Head of caudate nucleus (tissue), 42 donors: Measurements from ENCODE around the gene PER1.
A peak's percentile ranks its signal among the peaks of the same experiment; 100 is the strongest.

Experiments
- DNase-seq, 42 donors: peaks; one replicate each; pipeline versions ENCODE4 v3.0.0 to v3.0.0-alpha.2; 2020 to 2021; ENCODE audit warnings: mixed read lengths in 7 of 42
- intact Hi-C: fragments of 100-400 bp; cut with DNase I; formaldehyde crosslinking; loops from one replicate; pipeline ENCODE4 v1.15.0; 2022

The PER1 gene

GRCh38 chr17:8156246-8156992 lies 4.2 kb upstream of the PER1 start:
- intact Hi-C loops: loop anchor here (2.0 to 5.0 kb wide), 2 partner anchors 30 to 34 kb away; partner anchors contain the start of gene HES7
- peak; percentile 98 to 100 (median 99) for DNase-seq

- peak in 2 of 42 donors; percentile 9 to 21 for DNase-seq
- intact Hi-C loops: loop anchor here (2.0 to 5.0 kb wide), 2 partner anchors 31 to 34 kb away; partner anchors contain the start of gene HES7
These were observed 3.7 kb upstream of the PER1 start for GRCh38 chr17:8155996-8156245.

GRCh38 chr17:8155231-8155995 lies 3.2 kb upstream of the PER1 start:
- peak in 1 of 42 donors; percentile 30 for DNase-seq
- intact Hi-C loops: loop anchor here (5.0 kb wide), 1 partner anchor 33 kb away; the partner anchor contains the start of gene HES7

- intact Hi-C loops: loop anchor here (5.0 kb wide), 1 partner anchor 32 kb away; the partner anchor contains the start of gene HES7
- no peak for DNase-seq
These were observed 2.5 kb upstream of the PER1 start for GRCh38 chr17:8154608-8155155.

GRCh38 chr17:8153957-8154607 lies 1.9 kb upstream of the PER1 start:
- peak; percentile 95 to 99 (median 97) for DNase-seq
- intact Hi-C loops: no loop called here

GRCh38 chr17:8153525-8153956 lies 1.3 kb upstream of the PER1 start:
- peak; percentile 63 to 96 (median 87) for DNase-seq
- intact Hi-C loops: no loop called here

GRCh38 chr17:8153031-8153451 lies 837 bp upstream of the PER1 start:
- DNase-seq: peak in 1 of 42 donors; percentile 9
- intact Hi-C loops: no loop called here

- peak; percentile 60 to 90 (median 76) for DNase-seq
- intact Hi-C loops: no loop called here
These were observed 528 bp downstream of the PER1 start for GRCh38 chr17:8151641-8152111.

- intact Hi-C loops: no loop called here
- peak; percentile 67 to 95 (median 90) for DNase-seq
These were observed 1.0 kb downstream of the PER1 start for GRCh38 chr17:8151120-8151640.

GRCh38 chr17:8150194-8151119 lies 1.7 kb downstream of the PER1 start:
- no peak for DNase-seq
- intact Hi-C loops: no loop called here

- intact Hi-C loops: no loop called here
- DNase-seq: no peak
These were observed 2.6 kb downstream of the PER1 start for GRCh38 chr17:8149419-8150193.

- no peak for DNase-seq
- intact Hi-C loops: no loop called here
These were observed 3.6 kb downstream of the PER1 start for GRCh38 chr17:8148560-8148959.

GRCh38 chr17:8147805-8148404 lies 4.3 kb downstream of the PER1 start:
- DNase-seq: no peak
- intact Hi-C loops: no loop called here

GRCh38 chr17:8147141-8147804 lies 4.9 kb downstream of the PER1 start:
- intact Hi-C loops: no loop called here

GRCh38 chr17:8146381-8147140 lies 5.6 kb downstream of the PER1 start:
- intact Hi-C loops: no loop called here
- no peak for DNase-seq

More at GRCh38 chr17:8147141-8147804, 4.9 kb downstream of the PER1 start:
- DNase-seq: no peak

GRCh38 chr17:8145811-8146210 lies 6.4 kb downstream of the PER1 start:
- DNase-seq: no peak
- intact Hi-C loops: no loop called here
